ENCODE data around the gene INSYN1.

GRCh38 chr15:73737535-73737934 lies 15.6 kb downstream of the INSYN1 start:
- TF ChIP-seq EZH2 (IDR thresholded peaks at IDR 0.05; ENCODE audit: insufficient read depth, poor library complexity, severe bottlenecking) (no peak), EZH2phosphoT487 (IDR thresholded peaks at IDR 0.05; ENCODE audit: insufficient read depth, low read depth) (no peak)
